Fibroblast of lung (primary cell): Measurements from ENCODE around the gene THRAP3. TPM values are rescaled to one million over a fixed set of nuclear protein-coding genes. Genes with fewer than 3 reads are reported as not detected.

Experiments
- DNase-seq, 2 donors: peaks; one replicate each; pipeline versions ENCODE4 v3.0.0 to v3.0.0-alpha.2; 2010; ENCODE audit warnings: low read depth in 2 of 2
- H2AFZ ChIP-seq: 2 replicates; pipeline ENCODE4 v1.5.1; 2012; ENCODE audit warnings: low read length, control low read depth, inconsistent platforms
- H3K27ac ChIP-seq: 2 replicates; pipeline ENCODE4 v1.5.1; 2011; ENCODE audit warnings: low read length, control low read depth; ENCODE audit not compliant: insufficient read depth
- H3K27me3 ChIP-seq: 2 replicates; pipeline ENCODE4 v1.5.1; 2011; ENCODE audit warnings: mild to moderate bottlenecking, low read length; ENCODE audit not compliant: control insufficient read depth, insufficient read depth
- H3K36me3 ChIP-seq: 2 replicates; pipeline ENCODE4 v1.5.1; 2011; ENCODE audit warnings: low read length; ENCODE audit not compliant: control insufficient read depth, insufficient read depth
- H3K4me1 ChIP-seq: 2 replicates; pipeline ENCODE4 v1.5.1; 2011; ENCODE audit warnings: low read length; ENCODE audit not compliant: control insufficient read depth, insufficient read depth; ENCODE audit errors: extremely low read depth
- H3K4me2 ChIP-seq: 2 replicates; pipeline ENCODE4 v1.5.1; 2011; ENCODE audit warnings: low read length, control low read depth; ENCODE audit not compliant: insufficient read depth; ENCODE audit errors: extremely low read depth
- H3K4me3 ChIP-seq, 4 experiments: fragments of 200-600 bp in 1 of 4; sonication (generic) in 1 of 4; replicated peaks in 1 of 4; 2 replicates each; pipeline ENCODE4 v1.5.1; 2011 to 2016; ENCODE audit warnings: low read length in 4 of 4, low read depth in 3 of 4, mild to moderate bottlenecking in 3 of 4, control low read depth in 2 of 4, inconsistent platforms in 1 of 4, mixed read lengths in 1 of 4; ENCODE audit not compliant: insufficient read depth in 1 of 4; ENCODE audit errors: control extremely low read depth in 1 of 4
- H3K79me2 ChIP-seq: 2 replicates; pipeline ENCODE4 v1.5.1; 2012; ENCODE audit warnings: mild to moderate bottlenecking, low read length, inconsistent platforms; ENCODE audit not compliant: control insufficient read depth, insufficient read depth
- H3K9ac ChIP-seq: 2 replicates; pipeline ENCODE4 v1.5.1; 2011; ENCODE audit warnings: mild to moderate bottlenecking, low read length, control low read depth; ENCODE audit not compliant: insufficient read depth
- H3K9me3 ChIP-seq: 2 replicates; pipeline ENCODE4 v1.5.1; 2012; ENCODE audit warnings: low read depth, low read length; ENCODE audit not compliant: control insufficient read depth, insufficient read depth
- H4K20me1 ChIP-seq: 2 replicates; pipeline ENCODE4 v1.5.1; 2011; ENCODE audit warnings: low read length; ENCODE audit not compliant: control insufficient read depth, insufficient read depth; ENCODE audit errors: extremely low read depth
- CTCF ChIP-seq, 2 donors: IDR thresholded peaks in 1 of 2; conservative IDR thresholded peaks in 1 of 2; 1 replicate in 1 of 2; 2 replicates in 1 of 2; pipeline ENCODE4 v1.5.1; 2011 to 2012; ENCODE audit warnings: low read length in 2 of 2, control low read depth in 1 of 2, inconsistent platforms in 1 of 2, low read depth in 1 of 2, mild to moderate bottlenecking in 1 of 2
- EZH2 ChIP-seq: IDR thresholded peaks from 2 replicates; pipeline ENCODE4 v1.5.1; 2012; ENCODE audit warnings: low read length, control low read depth, mild to moderate bottlenecking; ENCODE audit errors: missing control alignments
- polyA plus RNA-seq, 2 donors: library from polyadenylated mRNA; depleted of rRNA in 1 of 2; stranded (reverse) in 1 of 2; unstranded in 1 of 2; fragments of >200 nt; gene quantifications; 2 replicates each; pipeline ENCODE4 v1.2.1, GENCODE V29; 2011 to 2012; ENCODE audit warnings: missing spikeins in 1 of 2
- total RNA-seq: library from RNA; depleted of rRNA; stranded (reverse); fragments of >200 nt; gene quantifications from 2 replicates; pipeline ENCODE4 v1.2.1, GENCODE V29; 2014

Gene THRAP3
- total and polyA plus RNA-seq, 2 donors (not counting 1 experiment from before 2014, with no cell fraction given): 92.5 to 97.5 TPM

DNA sequence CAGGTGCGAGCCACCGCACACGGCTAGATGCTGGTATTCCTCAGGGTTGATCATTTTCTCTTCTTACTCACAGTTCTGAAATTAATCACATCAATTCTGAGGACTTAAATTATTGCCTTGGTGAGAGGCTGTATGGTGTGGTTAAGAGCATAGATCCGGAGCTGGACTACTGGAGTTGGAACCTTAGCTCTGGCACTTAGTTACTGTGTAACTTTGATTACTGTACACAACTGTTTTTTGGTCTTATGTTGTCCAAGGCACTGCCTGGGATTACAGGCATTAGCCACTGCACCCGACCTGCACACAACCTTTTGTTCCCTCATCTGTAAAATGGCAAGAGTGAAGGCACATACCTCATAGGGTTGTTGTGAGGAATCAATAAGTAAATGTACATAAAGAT, 25.6 kb upstream of the THRAP3 start:
- no peaks in the 10 kb centered on the region for H3K36me3 ChIP-seq
- H3K79me2 ChIP-seq: no peaks in the 10 kb centered on the region
- no peaks in the 10 kb centered on the region for H3K27me3 ChIP-seq
- H3K4me3 ChIP-seq: no peak overlapping the region
- H3K27ac ChIP-seq: no peak overlapping the region
- H2AFZ ChIP-seq: no peak overlapping the region
- no peak overlapping the region for H3K4me2 ChIP-seq
- H3K4me1 ChIP-seq: no peaks in the 10 kb centered on the region
- H3K9me3 ChIP-seq: no peaks in the 10 kb centered on the region
- DNase-seq: no peak
- no peak for TF ChIP-seq EZH2
- no peak for TF ChIP-seq CTCF (conservative IDR thresholded peaks at IDR 0.05 in 1 of 2, IDR thresholded peaks at IDR 0.05 in 1 of 2; ENCODE audit: low read depth in 1 of 2, low read length in 2 of 2)
- no peaks in the 10 kb centered on the region for H4K20me1 ChIP-seq
- no peak overlapping the region for H3K9ac ChIP-seq

DNA sequence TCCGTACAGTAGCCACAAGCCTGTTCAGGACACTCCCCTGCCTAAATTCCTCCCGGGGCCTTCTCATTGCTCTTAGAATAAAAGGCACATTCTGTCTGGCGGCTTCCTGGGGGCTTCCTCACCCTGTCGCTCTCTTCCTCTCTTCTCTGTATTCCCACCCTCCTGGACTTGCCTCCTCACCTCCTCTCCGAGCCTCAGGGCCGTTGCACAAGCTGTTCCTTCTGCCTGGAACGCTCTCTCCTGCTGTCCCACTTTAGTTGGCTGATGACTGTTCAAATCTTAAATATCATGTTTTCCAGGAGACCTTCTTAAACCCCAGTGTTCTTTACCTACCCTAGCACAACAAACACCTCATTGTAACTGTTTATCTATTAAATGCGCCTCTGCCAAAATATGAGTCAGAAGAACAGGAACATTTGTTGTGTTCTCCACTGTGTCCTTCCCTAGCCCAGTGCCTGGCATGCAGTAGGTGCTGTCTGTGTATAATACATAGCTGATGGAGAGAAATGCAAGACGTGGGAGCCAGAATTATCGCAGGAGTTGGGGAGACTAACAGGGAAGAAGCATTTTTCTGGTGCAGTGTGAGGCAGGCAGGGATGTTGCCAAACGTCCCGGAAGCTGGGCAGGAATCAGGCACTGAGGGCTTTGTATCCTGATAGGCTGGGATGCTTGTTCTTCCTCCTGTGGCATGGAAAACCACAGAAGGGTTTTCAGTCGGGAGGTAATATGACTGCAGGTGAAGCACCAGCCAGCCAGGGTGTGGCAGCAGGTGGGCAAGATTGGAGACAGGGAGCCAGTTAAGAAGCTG, 24.1 kb upstream of the THRAP3 start:
- Histone ChIP-seq H3K4me1 (peaks cover 6% of the 10 kb centered on the region), H3K9me3 (no peaks in the 10 kb centered on the region), H3K36me3 (no peaks in the 10 kb centered on the region), H3K27me3 (no peaks in the 10 kb centered on the region), H3K79me2 (no peaks in the 10 kb centered on the region), H4K20me1 (no peaks in the 10 kb centered on the region), H3K4me3 (no peak overlapping the region), H3K9ac (no peak overlapping the region), H3K4me2 (no peak overlapping the region), H3K27ac (no peak overlapping the region), H2AFZ (no peak overlapping the region)
- peak; percentile 47 to 62 for DNase-seq
- TF ChIP-seq EZH2: no peak

DNA sequence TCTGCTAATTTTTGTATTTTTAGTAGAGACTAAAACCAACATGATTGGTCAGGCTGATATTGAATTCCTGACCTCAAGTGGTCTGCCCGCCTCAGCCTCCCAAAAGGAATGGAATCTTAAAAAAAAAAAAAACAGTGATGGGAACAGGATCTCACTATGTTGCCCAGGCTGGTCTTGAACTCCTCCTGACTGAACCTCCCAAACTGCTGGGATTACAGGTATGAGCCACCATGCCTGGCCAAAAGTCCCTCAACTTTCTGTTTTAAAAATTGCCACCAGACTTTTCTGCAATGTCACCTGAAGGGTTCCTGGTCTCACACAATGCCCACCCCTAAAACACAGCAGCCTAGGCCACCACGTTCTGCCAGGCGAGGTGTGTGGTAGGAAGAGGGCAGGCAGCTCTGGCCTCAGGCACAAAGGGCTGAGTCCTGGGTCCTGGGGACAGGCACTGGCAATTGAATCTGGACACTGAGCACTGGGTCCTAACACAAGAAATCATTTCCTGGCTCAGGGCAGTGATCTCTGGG, 21.2 kb upstream of the THRAP3 start:
- Histone ChIP-seq H3K4me2 (no peak overlapping the region), H3K27ac (no peak overlapping the region), H3K4me1 (peaks cover 6% of the 10 kb centered on the region), H4K20me1 (no peaks in the 10 kb centered on the region), H3K36me3 (no peaks in the 10 kb centered on the region), H3K79me2 (no peaks in the 10 kb centered on the region), H3K9ac (no peak overlapping the region), H2AFZ (no peak overlapping the region), H3K27me3 (no peaks in the 10 kb centered on the region), H3K4me3 (no peak overlapping the region), H3K9me3 (no peaks in the 10 kb centered on the region)
- no peak for DNase-seq
- no peak for TF ChIP-seq EZH2
